ENCODE measurements around the gene BCL2. TPM values are rescaled to one million over a fixed set of nuclear protein-coding genes. Genes with fewer than 3 reads are reported as not detected.

The BCL2 gene
- total RNA-seq, 1 experiment from 2014 or later = 2.5 TPM

- ATAC-seq = no peak
- Histone ChIP-seq H2AFZ (ENCODE audit: low read depth, low read length, poor library complexity, severe bottlenecking) (no peak overlapping the region), H3K9ac (ENCODE audit: low read length) (no peak overlapping the region), H3K4me3 (replicated peaks in 1 of 2; ENCODE audit: low read depth in 1 of 2, low read length in 2 of 2) (no peak overlapping the region), H4K20me1 (ENCODE audit: insufficient read depth) (no peaks in the 10 kb centered on the region), H3K79me2 (ENCODE audit: insufficient read depth, low read length) (no peaks in the 10 kb centered on the region), H3K9me2 (ENCODE audit: insufficient read depth) (no peaks in the 10 kb centered on the region), H3K4me1 (ENCODE audit: control insufficient read depth in 1 of 2, insufficient read depth in 2 of 2, low read length in 2 of 2) (peaks cover 5 to 23% of the 10 kb centered on the region in 2 experiments; a peak in 3 of 4 replicates), H3K36me3 (ENCODE audit: control insufficient read depth in 1 of 2, insufficient read depth in 2 of 2, low read length in 2 of 2) (no peaks in the 10 kb centered on the region), H3K27me3 (ENCODE audit: insufficient read depth, low read length) (0 out of 2 replicates have a peak, but pooled peaks cover 1% of the 10 kb centered on the region), H3K27ac (ENCODE audit: low read depth, low read length) (no peak overlapping the region), H3K9me3 (ENCODE audit: control insufficient read depth in 1 of 2, insufficient read depth in 1 of 2, low read depth in 1 of 2, low read length in 2 of 2) (no peaks in the 10 kb centered on the region), H3K4me2 (ENCODE audit: low read length) (no peak overlapping the region)
- DNase-seq (ENCODE audit: low read depth, low spot score) = no peak
- intact Hi-C loops (cut with micrococcal nuclease) = no loop called here
- TF ChIP-seq, protein P1, sequence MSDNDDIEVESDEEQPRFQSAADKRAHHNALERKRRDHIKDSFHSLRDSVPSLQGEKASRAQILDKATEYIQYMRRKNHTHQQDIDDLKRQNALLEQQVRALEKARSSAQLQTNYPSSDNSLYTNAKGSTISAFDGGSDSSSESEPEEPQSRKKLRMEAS (IDR thresholded peaks at IDR 0.05) = no peak
- TF ChIP-seq EZH2phosphoT487 (IDR thresholded peaks at IDR 0.05; ENCODE audit: borderline replicate concordance) = no peak
- TF ChIP-seq POLR2A (IDR thresholded peaks at IDR 0.05; ENCODE audit: borderline replicate concordance, extremely low read depth, insufficient read depth, insufficient read length) = no peak
- TF ChIP-seq SRF (IDR thresholded peaks at IDR 0.05; ENCODE audit: low read depth) = no peak
- TF ChIP-seq CEBPB (IDR thresholded peaks at IDR 0.05; ENCODE audit: low read depth) = no peak
- TF ChIP-seq SP1 (IDR thresholded peaks at IDR 0.05; ENCODE audit: low read depth) = no peak
- TF ChIP-seq SIN3A (IDR thresholded peaks at IDR 0.05; ENCODE audit: low read depth) = no peak
- TF ChIP-seq, protein P2, sequence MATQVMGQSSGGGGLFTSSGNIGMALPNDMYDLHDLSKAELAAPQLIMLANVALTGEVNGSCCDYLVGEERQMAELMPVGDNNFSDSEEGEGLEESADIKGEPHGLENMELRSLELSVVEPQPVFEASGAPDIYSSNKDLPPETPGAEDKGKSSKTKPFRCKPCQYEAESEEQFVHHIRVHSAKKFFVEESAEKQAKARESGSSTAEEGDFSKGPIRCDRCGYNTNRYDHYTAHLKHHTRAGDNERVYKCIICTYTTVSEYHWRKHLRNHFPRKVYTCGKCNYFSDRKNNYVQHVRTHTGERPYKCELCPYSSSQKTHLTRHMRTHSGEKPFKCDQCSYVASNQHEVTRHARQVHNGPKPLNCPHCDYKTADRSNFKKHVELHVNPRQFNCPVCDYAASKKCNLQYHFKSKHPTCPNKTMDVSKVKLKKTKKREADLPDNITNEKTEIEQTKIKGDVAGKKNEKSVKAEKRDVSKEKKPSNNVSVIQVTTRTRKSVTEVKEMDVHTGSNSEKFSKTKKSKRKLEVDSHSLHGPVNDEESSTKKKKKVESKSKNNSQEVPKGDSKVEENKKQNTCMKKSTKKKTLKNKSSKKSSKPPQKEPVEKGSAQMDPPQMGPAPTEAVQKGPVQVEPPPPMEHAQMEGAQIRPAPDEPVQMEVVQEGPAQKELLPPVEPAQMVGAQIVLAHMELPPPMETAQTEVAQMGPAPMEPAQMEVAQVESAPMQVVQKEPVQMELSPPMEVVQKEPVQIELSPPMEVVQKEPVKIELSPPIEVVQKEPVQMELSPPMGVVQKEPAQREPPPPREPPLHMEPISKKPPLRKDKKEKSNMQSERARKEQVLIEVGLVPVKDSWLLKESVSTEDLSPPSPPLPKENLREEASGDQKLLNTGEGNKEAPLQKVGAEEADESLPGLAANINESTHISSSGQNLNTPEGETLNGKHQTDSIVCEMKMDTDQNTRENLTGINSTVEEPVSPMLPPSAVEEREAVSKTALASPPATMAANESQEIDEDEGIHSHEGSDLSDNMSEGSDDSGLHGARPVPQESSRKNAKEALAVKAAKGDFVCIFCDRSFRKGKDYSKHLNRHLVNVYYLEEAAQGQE (IDR thresholded peaks at IDR 0.05; ENCODE audit: low read depth) = no peak
- TF ChIP-seq YY1 (IDR thresholded peaks at IDR 0.05; ENCODE audit: extremely low read depth, insufficient replicate concordance, low read depth, low read length) = no peak
- no peak for TF ChIP-seq CBX3 (IDR thresholded peaks at IDR 0.05; ENCODE audit: low read depth)
- TF ChIP-seq ELF1 (IDR thresholded peaks at IDR 0.05; ENCODE audit: borderline replicate concordance, low read depth) = no peak
- no peak for TF ChIP-seq FOSL1 (IDR thresholded peaks at IDR 0.05; ENCODE audit: low read depth)
- no peak for TF ChIP-seq ZFX (IDR thresholded peaks at IDR 0.05)
- no peak for TF ChIP-seq ATF3 (IDR thresholded peaks at IDR 0.05)
- TF ChIP-seq ZNF274 (IDR thresholded peaks at IDR 0.05; ENCODE audit: low read depth, low read length) = no peak
- TF ChIP-seq ZBTB33 (IDR thresholded peaks at IDR 0.05; ENCODE audit: extremely low read depth, insufficient replicate concordance, low read length) = no peak
- CTCF ChIA-PET = no interaction called here
- no TSS peak for BruUV-seq (replicated peaks)
- RAD21 ChIA-PET (ENCODE audit: low non-redundant PET in 1 of 2, low total read pairs in 2 of 2, uncharacterized antibody in 2 of 2, unreplicated experiment in 2 of 2) = no interaction called here
- POLR2A ChIA-PET = no interaction called here
These were observed 160.0 kb downstream of the BCL2 start for GRCh38 chr18:63159590-63159989.
